Fibroblast of lung (primary cell): ENCODE data around the gene UBE4B.

Experiments
- CTCF ChIP-seq, 2 donors: IDR thresholded peaks in 1 of 2; conservative IDR thresholded peaks in 1 of 2; 1 replicate in 1 of 2; 2 replicates in 1 of 2; pipeline ENCODE4 v1.5.1; 2011 to 2012; ENCODE audit warnings: low read length in 2 of 2, control low read depth in 1 of 2, inconsistent platforms in 1 of 2, low read depth in 1 of 2, mild to moderate bottlenecking in 1 of 2
- EZH2 ChIP-seq: IDR thresholded peaks from 2 replicates; pipeline ENCODE4 v1.5.1; 2012; ENCODE audit warnings: low read length, control low read depth, mild to moderate bottlenecking; ENCODE audit errors: missing control alignments

GRCh38 chr1:10014016-10014415 lies 18.7 kb upstream of the UBE4B start:
- no peak for TF ChIP-seq CTCF (conservative IDR thresholded peaks at IDR 0.05 in 1 of 2, IDR thresholded peaks at IDR 0.05 in 1 of 2; ENCODE audit: low read depth in 1 of 2, low read length in 2 of 2)
- TF ChIP-seq EZH2, result no peak
